ENCODE results near the gene KCNMB2.
"Not testable (repeated sequence)": the region's sequence is repeated elsewhere in the genome, so short reads cannot be mapped to it uniquely, and the experiment has no call there.

KCNMB2 gene

DNA sequence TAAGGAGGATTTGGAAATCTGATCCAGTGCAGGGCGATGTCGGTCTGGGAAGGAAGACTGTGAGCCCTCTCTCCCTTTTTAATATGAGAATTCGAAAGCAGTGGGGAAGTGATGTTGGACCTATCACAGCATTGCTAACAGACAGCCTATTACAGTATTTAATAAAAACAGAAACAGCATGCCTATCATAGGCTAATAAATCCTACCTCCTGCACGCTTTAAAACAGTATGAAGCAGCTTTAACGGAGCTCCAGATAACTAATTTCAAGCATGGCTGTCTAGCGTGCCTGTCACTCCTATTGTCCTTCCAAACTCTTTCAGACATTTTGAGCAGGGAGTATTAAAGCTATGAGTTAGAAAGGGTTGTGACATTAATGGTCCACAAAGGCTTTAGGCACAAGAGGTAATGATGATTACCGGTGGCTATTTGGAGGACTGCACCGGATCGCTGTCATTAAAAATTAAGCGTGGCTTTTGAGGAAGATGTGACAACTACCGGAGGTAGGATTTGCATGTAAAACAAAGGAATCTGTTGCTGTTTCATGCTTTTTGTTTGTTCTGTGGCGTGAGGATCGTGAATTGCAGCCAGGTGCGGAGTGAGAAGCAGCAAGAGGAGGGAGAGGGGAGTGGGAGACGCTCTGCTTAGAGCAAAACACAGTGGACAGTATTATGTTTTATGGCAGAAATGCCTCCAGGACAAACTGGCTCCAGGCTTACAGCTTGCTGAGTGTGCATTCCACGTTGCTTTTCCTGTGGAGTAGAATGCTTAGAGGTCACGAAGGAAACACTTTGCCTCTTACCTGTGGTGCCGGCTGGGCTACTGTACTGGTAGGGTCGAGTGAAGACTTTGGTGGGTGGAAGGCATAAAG is at the start of gene KCNMB2:
KCNMB2 (plus strand) TSS at position 226 of the 869 bp plus-strand sequence.
- DNase-seq = peak; percentile 52

DNA sequence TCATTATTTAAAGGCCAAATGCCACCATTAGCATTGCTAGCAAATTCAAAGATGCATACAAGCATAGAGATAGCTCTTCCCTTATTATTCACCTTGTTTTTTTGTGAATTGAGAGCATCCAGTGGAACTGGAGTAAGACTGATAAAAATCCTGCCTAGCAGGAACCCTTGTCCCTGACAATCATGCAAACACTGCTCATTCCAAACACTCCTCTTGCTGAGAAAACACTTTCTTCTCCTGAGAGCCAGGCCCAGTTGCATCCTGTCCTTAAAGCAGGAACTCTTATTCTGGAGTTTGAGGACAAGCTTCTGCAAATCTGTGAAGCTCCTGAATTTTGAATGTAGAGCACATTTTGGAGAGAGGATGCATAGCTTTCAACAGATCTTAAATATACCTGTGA is 49.3 kb upstream of the KCNMB2 start:
- no peak for DNase-seq

DNA sequence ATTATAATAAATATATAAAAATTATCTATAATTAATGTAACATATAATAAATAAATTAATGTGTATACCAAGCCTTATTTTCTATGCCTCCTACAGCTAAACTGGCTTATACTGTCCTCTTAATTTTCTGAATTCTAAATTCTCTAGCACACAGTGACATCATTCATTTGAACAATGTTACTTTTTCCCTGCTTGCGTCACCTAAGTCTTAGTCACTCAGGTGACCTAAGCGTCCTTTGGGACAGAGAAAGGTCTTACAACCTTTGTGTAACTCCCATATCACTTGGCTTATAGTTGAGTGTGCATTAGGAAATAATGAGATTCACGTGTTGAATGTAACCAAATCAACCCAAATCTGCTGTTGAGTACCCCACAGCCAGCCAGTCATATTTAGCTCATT is 48.5 kb upstream of the KCNMB2 start:
- no peak for DNase-seq

DNA sequence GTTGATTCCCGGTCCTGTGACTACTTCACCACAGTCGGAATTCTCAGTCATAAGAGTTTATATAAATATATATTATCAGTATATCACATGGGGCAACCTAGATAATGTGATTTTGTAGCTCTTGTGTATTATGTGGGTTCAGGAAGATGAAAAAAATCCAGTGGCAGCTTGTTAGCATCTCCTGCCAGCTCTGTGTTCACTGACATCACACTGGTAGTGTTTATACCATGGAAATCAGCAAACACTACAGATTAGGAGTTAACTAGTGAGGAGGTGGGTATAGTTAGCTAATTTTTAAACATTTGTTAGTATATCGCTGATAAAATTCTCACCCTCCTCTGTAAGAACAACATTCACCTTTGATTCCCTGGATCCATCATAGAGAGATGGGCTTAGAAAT is 44.5 kb upstream of the KCNMB2 start:
- no peak for DNase-seq

DNA sequence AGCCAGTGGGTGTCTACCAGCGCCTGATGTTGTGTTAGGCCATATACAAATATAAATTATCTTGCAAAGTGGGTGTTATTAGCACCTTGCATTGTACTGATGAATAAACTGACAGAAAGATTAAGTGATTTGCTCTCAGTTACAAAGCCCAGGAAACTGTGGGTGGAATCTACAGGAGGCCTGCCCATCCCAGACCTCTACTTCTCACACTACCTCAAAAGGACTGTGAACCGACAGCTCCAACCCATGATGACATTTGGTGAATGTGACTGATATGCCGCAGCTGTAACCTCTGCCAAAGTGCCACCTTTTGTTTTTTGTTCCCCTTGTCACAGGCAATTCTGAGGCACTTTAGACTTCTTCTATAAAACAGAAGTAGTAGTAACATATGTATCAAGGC is 43.7 kb upstream of the KCNMB2 start:
- DNase-seq = no peak

DNA sequence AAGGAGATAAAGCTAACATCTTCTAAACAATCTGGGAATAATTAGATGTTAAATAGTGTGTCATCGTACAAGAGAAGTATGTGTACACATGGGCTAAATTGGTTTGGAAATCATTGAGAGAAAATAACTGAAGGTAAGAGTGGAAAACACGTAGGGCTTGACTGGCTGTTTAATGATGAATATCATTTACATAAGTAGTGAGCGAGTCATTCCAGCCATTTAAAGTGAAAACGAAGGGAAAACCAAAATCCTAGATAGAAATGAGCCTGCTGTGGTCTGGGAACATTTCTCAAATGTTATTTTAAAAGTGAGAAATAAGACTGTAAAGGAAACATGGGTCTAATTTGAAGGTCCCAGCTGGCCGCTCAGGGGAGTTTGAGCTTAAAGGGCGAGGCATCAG is 41.9 kb upstream of the KCNMB2 start:
- no peak for DNase-seq

DNA sequence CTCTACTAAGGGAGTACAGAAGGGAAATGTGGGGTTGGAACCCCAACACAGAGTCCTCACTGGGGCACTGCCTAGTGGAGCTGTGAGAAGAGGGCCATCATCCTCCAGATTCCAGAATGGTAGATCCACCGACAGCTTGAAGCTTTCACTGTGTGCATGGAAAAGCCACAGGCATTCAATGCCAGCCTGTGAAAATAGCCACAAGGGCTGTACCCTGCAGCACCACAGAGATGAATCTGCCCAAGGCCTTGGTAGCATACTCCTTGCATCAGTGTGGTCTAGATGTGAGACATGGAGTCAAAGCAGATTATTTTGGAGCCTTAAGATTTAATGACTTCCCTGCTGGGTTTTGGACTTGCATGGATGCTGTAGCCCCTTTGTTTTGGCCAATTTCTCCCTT is 39.3 kb upstream of the KCNMB2 start:
- no peak for DNase-seq

DNA sequence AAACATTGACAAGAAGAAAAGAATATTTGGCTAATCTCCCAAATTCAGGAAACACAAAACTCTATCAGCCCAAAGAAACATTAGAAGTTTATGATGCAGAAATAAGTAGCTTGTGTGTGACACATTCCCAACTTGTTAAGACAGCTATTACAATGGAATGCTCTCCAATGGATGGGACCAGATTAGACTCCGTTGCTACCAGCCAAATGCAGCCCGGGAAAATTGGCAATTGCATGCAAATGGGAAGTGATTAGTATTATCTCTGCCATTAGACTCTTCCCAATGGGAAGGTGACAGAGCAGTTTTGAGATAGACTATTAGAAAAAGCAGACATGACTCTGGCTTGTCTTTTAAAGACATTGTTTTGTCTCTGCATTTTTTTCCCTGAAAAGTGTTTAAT is 37.4 kb upstream of the KCNMB2 start:
- DNase-seq = no peak

DNA sequence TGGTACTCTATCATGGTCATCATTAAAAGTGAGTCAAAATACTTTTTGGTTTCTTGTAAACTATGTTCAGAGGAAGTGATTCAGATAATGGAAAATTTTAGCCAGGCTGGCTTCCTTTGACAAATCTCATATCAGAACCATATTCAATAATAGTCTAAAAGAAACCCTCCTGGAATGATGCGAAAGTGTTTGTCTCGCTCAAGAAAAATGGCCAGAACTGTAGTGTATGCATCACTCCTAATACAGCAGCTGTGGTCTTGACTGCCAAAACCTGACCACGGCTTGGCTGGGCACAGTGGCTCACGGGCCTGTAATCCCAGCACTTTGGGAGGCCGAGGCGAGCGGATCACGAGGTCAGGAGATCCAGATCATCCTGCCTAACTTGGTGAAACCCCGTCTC is 35.6 kb upstream of the KCNMB2 start:
- DNase-seq = no peak

DNA sequence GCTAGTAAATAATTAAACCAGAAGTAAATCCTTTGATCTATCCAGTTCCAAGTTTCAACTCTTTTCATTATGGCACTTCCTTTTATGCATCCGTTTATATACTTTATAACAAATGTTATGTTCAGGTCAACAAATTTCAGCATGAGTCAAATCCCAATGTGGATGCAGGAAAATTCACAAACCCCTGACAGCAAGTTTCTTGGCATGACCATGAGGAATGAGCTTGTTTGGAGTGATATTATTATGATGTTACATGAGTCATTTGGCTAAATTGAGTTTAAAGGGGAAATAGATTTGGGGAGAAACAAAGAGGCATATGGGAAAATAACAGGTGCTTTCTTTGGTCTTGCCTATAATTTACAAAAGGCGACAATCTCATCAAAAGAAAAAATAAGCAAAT is 32.1 kb upstream of the KCNMB2 start:
- no peak for DNase-seq

DNA sequence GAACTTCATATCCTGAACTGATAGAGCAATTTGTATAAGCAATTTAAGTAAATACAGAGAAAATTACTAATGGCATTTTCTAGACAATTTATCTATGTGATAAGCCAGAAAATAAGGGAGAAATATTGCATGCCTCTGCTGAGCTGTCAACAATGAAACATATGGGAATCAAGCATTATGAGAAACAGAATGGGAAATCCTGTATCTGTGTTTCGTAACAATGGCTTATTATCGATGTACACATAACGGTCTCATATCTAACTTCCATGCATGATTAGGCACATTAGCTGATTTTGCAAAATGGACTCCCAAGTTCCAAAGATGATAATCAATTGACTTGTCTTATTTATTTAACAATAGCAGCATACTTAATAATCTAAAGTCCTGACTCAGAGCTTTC is 30.4 kb upstream of the KCNMB2 start:
- no peak for DNase-seq

DNA sequence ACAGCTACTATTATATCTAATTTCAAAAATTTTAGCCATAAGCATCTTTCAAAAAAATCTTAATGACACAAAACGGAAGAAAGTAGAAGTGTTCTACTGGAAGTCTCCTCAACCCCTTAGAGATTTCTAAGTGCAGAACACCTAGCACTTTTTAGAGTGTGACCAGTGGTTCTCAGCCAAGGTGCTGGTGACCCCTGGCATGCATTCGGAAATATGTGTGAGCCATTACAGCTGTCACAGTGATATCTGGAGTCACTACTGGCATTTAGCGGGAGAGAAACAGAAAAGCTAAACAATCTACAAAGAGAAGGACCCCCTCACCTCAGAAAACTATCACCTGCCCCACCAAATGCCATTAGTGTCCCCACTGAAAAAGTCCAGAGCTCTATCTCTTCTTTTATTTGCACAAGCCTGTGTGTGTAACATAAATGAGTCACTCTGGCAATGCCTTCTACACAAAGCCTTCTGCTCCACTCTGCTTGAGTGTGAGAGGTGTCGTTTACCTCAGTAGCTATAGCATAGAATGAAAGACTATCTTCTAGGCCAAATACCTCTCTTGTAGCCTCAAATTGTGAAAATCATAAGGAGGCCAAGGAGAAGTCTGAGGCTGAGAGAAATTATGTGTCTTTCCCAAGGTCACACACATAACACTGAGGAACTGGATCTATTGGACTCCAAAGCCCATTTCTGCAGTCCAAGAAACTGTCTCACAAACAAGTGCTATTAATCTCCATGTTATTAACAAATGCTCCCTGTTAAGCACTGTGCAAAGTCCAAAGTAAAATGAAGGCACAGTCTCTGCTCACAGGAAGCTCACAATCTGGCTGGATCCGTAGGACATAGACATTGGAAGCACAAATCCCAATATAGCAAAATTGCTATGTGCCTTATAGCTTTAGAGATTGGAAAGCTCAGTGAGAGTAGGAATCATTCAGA is 28.5 kb upstream of the KCNMB2 start:
- DNase-seq = no peak

DNA sequence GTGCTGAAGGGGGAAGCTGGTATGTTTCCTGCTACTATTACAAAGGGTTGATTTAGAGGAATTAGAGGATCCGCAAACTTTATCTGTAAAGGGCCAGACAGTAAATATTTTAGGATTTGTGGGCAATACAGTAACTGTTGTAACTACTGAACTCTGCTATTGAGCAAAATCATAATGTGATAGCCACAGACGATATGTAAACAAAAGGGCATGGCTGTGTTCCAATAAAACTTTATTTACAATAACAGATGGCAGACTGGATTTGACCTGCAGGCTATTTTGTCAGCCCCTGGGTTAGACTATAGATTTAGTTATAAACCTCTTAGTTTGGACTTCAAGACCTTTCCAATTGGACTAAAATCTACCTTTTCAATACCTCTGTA is 27.8 kb upstream of the KCNMB2 start:
- DNase-seq = no peak

DNA sequence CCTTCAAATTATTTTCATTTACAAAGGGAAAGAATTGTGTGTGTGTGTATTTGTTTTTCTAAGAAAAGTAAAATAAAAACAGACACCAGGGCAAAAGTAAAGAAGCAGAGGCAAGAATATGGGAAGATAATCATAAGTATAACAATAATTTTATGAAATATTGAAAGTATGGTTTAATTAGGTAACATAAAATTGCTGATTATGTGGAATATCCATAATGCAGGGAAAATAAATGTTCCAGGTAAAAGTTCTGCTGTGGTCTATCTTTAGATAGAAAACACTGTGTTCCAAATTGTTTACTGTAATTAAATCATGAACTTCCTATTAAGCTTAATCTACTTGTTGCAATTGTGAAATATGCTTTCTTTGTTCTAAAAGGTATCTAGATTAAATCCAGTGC is 25.7 kb upstream of the KCNMB2 start:
- no peak for DNase-seq

DNA sequence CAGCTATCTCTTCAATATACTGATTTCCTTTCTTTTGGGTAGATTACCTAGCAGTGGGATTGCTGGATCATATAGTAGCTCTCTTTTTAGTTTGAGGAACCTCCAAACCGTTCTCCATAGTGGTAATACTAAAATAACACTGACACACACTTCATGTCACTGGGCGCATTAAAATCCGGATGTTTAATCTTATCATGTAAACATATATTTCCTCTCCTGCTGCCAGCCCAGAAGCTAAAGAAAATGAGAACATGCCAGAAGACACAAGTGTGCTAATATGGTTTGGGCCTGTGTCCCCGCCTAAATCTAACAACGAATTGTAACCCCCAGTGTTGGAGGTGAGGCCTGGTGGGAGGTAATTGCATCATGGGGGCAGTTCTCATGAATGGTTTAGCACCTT is 23.6 kb upstream of the KCNMB2 start:
- no peak for DNase-seq

DNA sequence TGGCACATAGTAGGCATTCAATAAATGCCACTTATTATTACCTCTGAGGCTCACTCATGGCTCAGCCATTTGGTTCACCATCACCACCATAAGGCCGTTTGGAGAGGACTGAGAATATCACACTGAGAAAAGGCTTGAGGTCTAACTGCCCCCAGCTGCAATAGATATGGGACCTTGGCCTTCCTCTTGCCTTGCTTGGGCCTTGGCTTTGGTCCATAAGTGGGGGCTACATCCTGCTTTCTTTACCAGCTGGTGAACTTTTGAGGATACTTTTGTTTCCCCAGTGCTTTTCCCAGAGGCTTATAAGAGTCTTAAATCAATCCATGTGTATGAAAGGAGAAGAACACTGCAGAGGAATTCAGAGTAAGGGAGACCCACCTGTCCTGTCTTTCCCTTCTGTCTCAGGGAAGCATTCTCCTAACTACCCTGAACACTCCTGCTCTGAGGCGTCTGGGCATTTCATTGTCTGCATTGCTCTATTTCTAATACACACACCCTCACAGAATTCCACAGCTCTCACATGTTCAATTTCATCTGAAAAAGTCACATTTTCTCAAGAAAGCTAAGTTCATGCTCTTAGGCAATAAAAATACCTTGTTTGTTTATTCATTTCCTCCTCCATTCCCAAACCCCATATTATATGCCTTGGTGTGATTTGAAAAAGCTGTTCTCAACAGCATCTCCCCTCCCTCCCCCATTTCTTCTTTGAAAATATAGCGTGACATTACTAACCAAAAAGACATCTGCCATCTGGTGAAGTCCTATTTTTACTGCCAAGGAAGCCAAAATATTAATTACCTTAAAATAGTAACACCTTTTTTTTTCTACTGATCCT is 22.5 kb upstream of the KCNMB2 start:
- no peak for DNase-seq

DNA sequence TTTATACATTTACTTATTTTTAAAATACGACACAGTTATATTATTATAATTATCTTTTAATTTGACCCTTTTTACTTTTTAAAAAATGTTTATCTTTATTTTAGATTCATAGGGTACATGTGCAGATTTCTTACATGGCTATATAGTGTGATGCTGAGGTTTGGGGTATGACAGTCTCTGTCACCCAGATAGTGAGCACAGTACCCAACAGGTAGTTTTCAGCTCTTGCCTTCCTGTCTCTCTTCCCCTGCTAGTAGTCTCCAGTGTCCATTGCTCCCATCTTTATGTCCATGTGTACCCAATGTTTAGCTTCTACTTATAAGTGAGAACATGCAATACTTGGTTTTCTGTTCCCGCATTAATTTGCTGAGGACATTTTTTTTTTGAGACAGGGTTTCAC is 21.8 kb upstream of the KCNMB2 start:
- no peak for DNase-seq

DNA sequence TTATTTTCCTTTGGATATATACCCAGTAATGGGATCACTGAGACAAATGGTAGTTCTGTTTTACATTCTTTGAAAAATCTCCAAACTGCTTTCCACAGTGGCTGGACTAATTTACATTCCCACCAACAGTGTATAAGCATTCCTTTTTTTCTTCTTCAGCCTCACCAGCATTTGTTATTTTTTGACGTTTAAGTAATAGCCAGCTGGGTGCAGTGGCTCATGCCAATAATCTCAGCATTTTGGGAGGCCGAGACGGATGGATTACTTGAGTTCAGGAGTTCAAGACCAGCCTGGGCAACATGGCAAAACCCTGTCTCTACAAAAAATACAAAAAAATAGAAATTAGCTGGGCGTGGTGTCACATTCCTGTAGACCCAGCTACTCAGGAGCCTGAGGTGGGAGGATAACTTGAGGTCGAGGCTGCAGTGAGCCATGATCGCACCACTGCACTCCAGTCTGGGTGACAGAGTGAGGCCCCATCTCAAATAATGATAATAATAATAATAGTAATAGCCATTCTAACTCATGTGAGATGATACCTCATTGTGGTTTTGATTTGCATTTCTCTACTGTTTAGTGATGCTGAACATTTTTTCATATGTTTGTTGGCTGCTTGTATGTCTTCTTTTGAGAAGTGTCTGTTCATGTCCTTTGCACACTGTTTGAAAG is 21.0 kb upstream of the KCNMB2 start:
- DNase-seq = not testable (repeated sequence)

DNA sequence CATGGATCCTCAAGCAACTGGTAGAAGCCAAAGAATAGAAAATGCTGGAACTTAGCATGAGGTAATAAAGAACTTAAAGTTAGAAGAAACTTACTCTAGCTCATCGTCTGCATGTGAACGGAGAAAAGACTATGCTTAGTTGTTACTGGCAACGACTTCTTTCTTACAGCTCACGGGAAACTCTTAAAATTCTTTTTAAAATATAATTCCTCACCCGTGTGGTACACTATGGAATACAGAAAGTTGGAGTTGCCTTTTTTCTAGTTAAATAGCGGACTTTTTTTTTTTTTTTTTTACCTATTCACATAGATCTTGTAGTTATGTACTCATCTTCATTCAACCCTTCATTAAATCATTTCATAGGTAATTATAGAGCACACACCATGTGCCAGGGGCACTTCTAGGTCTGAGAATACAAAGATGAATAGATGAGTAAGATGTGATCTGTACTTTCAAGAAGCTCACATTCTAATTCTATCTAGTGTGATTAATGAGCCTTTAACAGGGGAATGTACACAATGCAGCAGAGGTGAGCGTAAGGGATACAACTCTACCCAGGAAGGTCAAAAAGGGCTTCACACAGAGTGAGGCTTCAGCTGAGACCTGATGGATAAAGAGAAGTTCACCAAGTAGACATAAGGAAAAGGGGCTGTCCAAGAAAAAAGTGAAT is 18.4 kb upstream of the KCNMB2 start:
- no peak for DNase-seq

DNA sequence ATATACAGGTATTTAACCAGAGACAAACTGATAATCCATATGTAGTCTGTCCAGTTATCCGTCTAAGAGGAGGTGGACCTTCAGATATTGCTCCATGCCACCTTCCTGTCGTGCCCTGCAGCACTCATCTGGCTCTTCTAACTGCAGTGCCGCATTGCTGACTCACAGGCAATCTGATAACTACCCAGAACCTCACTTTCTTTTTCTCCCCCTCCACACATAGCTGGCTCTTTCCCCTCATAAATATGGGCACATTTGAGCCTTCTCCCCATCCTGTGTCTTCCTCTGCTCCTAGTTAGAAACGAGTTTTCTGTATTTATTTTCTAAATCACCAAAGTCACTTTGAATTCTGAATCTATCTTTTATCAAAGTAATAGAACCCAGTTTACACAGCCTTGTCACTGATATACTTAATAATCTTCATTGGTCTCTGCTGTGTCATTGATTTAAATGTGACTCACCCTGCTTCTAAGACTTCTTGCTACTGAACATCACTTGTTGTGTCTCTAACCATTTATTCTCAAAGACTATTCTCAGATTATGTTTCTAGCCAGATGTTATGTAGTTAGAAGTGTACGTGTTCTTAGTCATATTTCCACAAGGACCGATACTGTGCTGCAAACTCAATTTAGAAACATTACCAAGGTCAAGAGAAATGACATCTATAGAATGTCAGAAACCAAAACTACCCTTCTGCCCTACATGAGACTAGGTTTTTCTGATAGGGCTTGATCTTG is 17.4 kb upstream of the KCNMB2 start:
- no peak for DNase-seq

DNA sequence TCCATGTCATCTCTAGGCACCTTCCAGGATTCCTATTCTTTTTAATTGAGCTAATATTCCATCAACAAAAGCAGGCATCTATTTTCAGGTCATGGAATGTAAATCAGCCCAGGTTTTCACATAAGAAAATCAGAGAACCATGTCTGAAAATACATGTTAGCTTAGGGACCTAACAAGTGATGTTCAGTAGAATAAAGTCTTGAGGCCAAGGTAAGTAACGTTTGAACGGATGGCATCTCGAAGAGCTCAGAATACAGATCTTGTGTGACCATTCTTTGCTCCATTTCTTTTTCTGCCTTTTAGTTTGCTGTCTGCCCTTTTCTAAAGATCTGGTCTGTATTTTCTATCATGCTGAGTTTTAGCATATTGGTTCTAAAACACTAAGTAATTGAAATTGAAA is 16.5 kb upstream of the KCNMB2 start:
- DNase-seq = no peak
